Stomach (tissue), 4 donors: ENCODE results near the gene SERTAD3.

Experiments used
- POLR2A ChIP-seq, 4 donors: fragments of 450-650 bp; IDR thresholded peaks; one replicate each; pipeline ENCODE4 v1.6.1; 2016; ENCODE audit warnings: antibody characterized with exemption in 4 of 4, control low read depth in 2 of 4, mild to moderate bottlenecking in 1 of 4, moderate library complexity in 1 of 4
- TF ChIP-seq, protein P1 (sequence below), 7 experiments: fragments of 450-650 bp in 4 of 7; fragments of 200-600 bp in 3 of 7; sonication (generic) in 3 of 7; IDR thresholded peaks; one replicate each; pipeline ENCODE4 v1.5.1; 2016 to 2019; ENCODE audit warnings: antibody characterized with exemption in 7 of 7, control low read depth in 2 of 7, mild to moderate bottlenecking in 1 of 7

DNA sequence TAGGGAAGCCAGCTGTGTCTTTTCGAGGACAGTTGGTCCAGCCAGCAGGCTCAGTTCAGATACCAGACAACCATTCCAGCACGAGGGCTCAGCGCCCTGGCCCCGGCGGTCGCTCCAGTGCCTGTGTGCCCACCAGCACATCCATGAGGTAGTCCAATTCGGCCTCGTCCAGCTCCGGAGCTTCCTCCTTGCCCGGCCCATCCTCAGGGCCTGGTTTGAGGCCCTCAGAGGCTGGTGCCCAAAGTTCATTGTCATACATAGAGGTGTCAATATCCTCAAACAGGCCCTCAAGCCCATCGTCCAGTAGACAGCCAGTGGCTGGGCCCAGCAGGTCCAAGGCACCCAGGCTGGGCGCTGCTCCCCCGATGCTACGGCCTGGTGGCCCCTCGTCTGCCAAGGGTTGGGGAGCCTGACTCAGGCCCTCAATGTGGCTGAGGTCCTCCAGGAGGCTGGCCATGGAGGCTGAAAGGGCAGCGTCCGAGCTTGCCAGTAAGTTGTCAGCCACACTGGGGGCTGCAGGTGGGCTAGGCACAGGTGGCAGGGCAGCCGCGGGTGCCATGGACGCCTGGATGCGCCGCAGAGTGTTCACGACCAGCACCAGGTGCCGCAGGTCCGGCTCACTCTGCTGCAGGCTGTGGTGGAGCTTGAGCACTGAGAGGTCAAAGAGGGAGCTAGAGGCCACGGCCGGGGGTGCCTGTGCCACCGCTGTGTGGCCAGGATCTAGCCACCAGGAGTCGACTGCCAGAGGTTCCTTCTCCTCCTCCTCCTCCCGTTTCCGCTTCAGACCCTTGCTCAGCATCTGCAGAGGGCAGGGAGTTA, 21.2 kb downstream of the SERTAD3 start:
- TF ChIP-seq, protein P1, sequence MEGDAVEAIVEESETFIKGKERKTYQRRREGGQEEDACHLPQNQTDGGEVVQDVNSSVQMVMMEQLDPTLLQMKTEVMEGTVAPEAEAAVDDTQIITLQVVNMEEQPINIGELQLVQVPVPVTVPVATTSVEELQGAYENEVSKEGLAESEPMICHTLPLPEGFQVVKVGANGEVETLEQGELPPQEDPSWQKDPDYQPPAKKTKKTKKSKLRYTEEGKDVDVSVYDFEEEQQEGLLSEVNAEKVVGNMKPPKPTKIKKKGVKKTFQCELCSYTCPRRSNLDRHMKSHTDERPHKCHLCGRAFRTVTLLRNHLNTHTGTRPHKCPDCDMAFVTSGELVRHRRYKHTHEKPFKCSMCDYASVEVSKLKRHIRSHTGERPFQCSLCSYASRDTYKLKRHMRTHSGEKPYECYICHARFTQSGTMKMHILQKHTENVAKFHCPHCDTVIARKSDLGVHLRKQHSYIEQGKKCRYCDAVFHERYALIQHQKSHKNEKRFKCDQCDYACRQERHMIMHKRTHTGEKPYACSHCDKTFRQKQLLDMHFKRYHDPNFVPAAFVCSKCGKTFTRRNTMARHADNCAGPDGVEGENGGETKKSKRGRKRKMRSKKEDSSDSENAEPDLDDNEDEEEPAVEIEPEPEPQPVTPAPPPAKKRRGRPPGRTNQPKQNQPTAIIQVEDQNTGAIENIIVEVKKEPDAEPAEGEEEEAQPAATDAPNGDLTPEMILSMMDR (IDR thresholded peaks at IDR 0.05): no peak
- no peak for TF ChIP-seq POLR2A (IDR thresholded peaks at IDR 0.05)
